GM10847 (cell line): Measurements from ENCODE around the gene GBA2.

ENCODE experiments used
- POLR2A ChIP-seq: IDR thresholded peaks from 2 replicates; pipeline ENCODE4 v1.6.1; 2011; ENCODE audit not compliant: insufficient read length; ENCODE audit errors: extremely low read depth

Gene GBA2

DNA sequence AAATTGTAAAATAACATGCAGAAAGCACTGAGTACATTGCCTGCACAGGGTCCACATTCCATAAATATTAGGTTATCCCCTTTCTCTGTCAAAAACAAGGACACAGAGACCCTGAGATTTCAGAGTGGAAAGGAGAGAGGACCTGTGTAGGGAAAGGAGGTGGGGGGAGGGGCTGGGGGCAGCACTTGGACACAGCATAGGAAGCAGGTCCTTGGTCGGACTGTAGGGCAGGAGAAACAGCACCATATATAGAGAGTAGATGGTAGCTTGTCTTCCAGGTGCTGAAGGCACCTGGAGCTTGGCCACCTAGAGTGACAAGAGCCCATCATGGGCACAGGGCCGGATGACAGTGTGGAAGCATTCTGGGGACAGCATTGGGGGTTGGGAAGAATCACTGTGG, 61.7 kb downstream of the GBA2 start:
- TF ChIP-seq POLR2A, result no peak
